UCSD-AML1 (cell line): ENCODE measurements around the gene FAM107B.
"Not testable (repeated sequence)": the region's sequence is repeated elsewhere in the genome, so short reads cannot be mapped to it uniquely, and the experiment has no call there.

Source experiments
- DNase-seq: peaks from one replicate; lab custom pipeline; 2025; ENCODE audit not compliant: unreplicated experiment; lab: John Stamatoyannopoulos, UW

FAM107B gene

DNA sequence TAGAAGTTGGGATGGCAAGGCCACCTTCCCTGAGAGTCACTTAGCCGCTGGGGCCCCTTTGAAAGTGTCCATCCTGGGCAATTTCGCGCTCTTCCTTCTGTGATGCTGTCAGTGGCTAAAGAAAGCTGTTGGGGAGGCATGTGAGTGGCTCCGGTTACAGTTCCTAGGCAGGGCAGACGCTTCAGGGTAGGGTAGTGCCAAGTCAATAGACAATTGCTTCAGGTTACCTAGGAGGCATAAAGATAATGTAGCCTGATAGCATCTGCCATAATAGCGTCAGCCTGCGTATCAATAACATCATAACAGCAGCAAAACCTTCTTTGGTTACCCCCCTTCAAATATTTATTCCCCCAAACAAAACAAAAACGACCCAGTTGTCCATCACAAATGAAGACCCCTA is at the start of gene FAM107B:
TSS of gene FAM107B (minus strand) at position 101 of the 400 bp plus-strand sequence. CDS start 234 bp downstream, outside the sequence.
- DNase-seq: no peak

DNA sequence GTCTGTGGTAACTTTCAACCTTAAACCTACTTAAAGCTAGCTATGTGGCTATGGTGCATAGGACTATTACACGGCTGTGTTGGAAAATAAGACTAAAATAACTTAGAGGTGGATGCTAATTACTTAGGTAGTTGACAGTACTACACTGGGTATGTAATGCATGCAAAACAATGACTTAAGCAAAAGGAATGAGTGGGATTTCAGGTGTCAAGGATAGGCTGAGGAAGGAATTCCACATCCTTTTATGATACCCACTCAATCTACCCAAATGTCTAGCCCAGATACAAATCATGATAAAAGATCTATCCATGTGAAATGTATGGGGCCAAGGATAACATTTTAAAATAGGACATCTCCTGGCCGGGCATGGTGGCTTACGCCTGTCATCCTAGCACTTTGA is 49.3 kb upstream of the FAM107B start:
- DNase-seq: no peak

DNA sequence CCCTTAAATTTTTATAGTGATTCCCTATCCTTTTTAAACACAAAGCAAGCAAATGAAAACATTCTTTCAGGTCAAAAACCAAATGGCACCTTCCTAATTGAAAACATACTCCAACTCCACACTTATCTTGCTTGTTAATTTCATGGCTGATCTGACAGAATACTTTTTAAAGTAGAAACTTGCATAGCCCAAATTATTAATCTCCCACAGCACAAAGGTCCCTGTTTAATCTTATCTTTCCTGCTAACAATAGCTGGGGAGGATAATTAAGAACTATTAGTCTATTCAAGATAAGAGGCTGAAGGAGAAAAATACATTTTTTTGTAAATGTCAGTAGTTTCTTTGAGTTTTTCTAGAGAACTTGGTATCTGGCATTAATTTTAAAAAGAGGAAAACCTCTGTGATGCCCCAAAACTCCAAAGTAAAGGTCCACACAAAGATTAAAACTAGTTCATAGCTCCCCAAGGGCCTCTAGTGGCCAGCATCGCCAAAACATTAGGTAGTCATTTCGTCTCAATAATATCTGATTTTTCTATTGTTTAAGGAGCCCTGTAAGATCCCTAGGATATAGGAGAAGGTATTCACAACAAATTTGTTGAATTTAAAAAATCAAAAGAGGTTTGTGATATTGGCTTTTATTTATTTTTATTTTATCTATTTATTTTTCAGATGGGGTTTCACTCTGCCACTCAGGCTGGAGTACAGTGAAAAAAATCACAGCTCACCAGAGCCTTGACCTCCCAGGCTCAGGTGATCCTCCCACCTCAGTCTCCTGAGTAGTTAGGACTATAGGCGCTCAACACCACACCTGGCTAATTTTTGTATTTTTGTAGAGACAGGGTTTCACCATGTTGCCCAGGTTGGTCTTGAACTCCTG is 48.4 kb upstream of the FAM107B start:
- peak; percentile 25 for DNase-seq

DNA sequence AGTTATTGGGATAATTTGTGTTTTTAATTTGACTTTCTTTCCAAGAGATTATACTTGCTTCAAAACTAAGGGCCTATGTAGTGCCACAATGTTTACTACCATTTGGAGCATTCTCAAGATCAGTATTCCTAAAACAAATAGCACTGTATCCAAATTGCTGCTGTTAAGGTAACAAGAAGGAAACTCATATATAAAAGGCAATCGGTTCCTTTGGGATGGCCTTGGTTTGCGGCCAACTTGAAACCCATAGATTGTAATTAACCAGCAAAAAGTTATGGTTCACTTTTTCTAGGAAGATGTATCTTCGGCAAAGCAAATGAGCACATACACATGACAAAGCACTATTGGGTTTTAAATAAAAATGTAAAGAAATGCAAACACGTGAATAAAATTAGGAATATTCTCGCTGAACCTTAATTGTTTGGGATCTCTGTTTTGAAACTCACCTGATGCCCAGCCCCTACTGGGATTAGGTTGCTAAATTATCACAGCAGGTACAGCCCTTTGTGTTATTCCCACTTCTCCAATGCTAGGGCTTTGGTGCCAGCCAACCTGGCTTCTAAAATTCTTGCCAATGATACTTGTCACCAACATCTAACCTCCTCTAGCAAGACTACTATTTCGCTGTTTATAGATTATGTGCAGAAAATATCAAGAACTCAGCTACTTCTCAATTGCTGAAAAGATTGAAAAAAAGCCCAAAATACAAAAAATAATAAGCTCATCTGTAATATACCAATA is 47.1 kb upstream of the FAM107B start:
- no peak for DNase-seq

DNA sequence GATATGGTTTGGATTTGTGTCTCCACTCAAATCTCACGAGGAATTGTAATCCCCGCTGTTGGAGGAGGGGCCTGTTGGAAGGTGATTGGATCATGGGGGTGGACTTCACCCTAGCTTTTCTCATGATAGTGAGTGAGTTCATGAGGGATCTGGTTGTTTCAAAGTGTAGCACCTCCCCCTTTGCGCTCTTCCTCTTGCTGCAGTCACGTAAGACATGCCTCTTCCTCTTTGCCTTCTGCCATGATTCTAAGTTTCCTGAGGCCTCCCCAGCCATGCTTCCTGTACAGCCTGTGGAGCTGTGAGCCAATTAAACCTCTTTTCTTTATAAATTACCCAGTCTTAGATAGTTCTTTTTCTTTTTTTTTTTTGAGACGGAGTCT is 46.1 kb upstream of the FAM107B start:
- no peak for DNase-seq

DNA sequence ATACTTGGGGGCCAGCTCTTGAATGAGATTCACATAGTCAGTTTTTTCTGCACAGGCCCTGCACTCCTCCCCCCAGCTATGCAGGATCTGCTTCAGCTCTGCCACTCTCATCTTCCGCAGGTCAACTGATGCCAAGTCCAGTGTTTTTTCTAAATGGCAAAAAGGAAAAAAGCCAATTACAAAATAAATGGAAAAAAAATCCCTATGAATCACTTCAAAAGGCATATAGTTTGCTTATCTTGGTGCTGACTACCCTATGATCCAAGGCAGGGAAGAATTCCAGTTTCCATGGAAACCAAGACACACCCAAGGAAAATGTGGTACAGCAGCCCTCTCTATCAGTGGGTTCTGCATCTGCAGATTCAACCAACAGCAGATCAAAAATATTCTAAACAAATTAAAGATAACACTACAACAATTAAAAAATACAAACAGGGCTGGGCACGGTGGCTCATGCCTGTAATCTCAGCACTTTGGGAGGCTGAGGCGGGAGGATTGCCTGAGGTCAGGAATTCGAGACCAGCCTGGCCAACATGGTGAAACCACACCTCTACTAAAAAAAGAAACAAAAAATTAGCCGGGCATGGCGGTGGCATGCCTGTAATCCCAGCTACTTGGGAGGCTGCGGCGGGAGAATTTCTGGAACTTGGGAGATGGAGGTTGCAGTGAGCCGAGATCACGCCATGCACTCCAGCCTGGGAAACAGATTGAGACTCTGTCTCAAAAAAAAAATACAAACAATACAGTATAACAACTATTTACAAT is 45.5 kb upstream of the FAM107B start:
- no peak for DNase-seq

DNA sequence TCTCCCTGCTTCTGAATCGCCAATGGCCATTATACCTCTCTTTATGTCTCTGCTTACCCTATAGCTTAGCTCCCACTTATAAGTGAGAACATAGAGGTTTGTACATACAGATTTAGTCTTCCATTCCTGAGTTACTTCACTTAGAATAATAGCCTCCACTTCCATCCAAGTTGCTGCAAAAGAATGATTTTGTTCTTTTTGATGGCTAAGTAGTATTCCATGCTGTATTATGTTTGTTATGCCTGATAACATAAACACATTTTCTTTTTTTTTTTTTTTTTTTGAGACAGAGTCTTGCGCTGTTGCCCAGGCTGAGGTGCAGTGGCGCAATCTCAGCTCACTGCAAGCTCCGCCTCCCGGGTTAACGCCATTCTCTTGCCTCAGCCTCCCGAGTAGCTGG is 42.0 kb upstream of the FAM107B start:
- not testable (repeated sequence) for DNase-seq

DNA sequence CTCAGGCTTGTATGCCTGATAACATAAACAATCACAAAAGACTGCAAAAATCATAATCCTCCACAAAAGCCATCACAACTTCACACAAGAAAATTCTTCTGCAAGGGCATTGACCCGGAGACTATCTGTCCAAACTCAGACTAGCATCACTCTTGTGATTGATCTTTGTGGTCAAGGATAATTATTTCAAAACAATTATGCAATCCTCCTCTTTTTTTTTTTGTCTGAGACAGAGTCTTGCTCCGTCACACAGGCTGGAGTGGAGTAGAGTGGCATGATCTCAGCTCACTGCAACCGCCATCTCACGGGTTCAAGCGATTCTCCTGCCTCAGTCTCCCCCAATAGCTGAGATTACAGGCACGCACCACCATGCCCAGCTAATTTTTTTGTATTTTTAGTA is 41.0 kb upstream of the FAM107B start:
- no peak for DNase-seq

DNA sequence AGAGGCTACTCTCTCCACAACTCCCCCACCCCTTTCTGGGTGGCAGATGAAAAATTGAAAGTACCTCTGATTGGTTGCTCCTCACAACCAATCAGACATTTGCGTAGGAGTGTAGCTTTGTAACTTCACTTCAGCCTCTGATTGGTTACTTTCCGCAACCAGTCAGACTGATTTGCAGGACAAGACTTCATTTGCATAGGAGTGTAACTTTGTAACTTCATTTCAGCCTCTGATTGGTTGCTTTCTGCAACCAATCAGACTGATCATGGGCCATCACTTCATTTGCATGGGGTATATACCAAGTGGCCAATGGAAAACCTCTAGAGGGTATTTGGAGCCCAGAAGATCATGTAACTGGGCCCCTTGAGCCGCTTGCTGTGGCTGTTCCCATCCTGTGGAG is 37.6 kb upstream of the FAM107B start:
- DNase-seq: no peak

DNA sequence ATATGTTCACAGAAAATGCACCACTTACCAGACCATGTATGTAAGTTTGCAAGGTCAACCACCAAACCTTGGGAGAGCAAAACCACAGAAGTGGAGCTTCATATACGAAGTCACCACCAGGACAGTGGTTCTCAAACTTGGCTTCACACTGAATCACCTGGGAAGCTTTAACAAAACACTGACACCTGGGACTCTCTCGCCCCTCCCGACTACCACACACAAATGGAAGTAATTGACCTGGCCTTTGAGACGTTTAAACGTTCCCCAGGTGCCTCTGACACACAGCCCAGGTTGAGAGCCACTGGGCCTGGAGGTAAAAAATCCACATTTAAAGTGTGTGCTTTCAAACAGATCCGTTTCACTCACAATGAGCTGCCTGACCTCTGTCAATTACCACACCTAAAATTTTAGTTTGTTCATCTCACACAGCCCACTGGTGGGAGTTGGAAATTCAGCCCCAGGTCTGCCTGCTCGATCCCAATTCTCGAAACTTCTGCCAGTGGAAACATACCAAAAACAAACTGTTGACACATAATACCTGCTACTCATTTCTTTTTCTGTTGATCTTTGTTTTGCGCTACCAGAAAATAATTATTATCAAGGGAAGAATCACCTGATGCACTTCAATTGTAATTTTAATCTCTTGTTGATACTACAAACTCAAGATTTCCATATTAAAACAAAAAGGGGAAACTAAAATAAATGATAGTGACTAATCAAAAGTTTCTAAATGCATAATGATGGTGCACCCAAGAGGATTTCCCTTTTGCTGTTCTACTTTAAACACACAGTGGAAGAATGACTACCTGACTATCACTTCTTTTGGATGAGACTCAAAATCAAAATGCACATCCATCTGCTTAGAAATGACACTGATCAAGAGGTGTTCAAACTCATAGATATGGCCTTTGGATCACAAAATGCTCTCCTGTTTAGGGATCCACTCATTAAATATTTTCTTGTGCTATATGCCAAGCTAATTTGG is 36.6 kb upstream of the FAM107B start:
- no peak for DNase-seq

DNA sequence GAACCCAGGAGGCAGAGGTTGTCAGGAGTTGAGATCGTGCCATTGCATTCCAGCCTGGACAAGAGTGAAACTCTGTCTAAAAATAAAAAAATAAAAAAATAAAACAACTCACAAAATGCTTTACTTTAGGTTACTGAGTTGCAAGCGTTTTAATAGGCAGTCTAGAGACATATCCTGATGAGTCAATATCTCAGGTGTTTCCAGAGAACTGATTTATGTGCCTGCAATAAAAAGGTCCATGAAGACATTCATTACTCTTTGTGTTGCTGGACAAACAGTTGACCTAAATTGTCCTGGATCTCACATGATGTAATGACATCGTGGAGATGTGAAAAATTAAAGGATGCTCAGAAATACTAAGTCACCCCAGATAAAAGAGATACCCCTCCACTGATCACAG is 31.6 kb upstream of the FAM107B start:
- DNase-seq: no peak

DNA sequence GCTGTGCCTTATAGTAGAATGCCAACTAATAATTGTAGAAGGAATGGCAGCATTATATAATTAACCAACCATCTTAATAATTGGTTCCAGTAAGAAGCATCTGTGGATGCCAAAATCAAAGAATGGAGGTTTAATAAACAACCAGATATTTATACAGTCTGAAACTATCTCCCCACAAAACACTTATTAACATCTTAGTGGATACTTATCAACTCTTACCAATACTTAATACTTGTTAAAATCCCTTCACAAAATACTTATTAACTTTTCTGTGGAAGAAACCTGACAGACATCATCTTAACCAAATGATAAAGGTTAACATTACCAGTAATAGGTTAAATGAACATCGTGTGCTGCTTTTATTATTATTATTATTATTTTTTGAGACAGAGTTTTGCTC is 29.1 kb upstream of the FAM107B start:
- no peak for DNase-seq

DNA sequence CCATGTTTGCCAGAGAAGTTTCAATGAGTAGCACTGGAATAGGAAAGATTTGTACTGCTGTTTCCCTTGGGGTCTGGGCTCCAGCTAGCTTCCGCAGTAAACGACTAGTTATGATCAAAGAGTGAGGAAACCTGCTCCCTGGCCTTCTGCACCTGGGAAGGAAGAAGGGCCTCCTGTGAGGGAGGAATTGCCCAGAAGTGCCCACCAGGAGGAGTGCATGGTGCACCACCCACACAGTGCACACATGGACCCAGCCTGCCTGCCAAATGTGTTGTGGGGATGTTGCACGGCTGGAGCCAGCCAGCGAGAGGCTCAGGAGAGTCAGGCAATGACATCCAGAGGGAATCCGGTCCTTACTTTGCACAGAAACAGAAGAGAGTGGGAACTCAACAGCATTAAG is 27.0 kb upstream of the FAM107B start:
- no peak for DNase-seq

DNA sequence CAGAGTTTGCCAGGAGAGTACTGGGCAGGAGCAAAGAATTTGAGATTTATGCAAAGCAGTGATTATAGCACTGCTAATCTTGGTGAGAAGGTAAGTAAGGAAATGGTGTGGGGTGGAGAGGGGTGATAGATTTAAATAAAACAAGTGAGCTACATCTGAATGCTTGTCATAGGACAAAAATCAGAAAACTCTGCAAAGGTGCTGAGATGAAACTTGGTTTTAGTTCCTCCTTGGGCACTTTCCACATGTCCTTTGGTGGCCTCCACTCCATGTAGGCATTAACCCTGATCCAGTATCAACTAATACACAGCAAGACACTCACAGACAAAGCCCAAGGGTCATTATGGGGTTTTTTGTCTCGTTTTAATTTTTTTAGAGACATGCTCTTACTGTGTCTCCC is 25.7 kb upstream of the FAM107B start:
- DNase-seq: no peak

DNA sequence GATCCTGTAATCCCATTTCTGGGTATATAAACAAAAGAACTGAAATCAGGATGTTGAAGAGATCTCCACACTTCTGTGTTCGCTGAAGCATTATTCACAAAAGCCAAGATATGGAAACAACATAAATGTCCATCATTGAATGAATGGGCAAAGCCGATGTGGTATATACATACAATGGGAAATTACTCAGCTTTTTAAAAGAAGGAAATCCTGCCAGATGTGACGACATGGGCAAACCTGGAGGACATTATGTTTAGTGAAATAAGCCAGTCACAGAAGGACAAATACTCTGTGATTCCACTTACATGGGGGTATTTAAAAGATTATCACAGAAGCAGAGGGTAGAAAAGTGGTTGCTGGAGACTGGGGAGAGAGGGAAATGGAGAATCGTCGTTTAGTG is 23.9 kb upstream of the FAM107B start:
- no peak for DNase-seq

DNA sequence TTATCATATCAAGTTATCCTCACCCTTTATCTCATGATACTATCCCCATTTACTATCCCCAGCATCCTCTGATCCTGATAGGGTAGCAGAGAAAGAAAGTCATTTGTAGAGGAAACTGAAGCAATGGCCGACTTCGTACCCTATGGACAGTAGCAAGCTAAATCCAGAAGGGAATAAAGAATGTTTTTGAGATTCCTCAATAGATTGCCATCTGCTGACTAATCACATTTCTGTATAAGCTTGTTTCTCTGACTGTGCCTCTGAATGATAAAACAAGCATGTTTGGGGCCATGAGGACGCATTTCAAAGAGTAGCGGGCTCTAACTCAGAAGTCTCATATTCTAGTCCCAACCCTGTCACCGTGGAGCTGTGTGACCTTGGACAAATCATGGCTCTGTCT is 13.2 kb upstream of the FAM107B start:
- DNase-seq: no peak

DNA sequence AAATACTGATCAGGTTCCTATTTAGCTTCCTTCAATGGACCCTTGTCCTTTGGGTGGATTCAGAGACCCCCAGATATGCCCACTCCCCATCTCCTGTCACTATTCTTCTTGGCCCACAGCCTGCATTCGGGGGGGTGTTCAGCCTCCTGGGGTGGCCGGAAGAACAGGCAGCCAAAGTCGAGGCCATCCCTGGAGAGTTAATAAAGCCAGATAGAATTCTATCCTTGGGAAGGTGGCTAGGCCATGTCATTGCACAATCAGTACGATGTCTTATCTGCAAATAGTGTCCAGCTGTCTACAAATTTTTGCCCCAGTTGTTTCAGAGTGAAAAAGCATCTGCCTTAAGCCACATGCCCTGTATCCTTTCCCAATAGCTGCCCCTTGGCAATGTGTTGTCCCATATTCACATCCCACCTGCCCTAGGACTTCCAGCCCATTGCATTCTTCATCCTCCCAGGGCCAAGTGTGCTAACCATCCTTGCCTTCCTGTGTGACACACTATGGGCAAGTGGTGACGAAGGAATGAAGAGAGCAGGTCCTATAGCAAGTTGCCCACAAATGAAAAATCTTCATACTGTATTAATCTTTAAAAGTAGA is 9.9 kb upstream of the FAM107B start:
- DNase-seq: no peak

DNA sequence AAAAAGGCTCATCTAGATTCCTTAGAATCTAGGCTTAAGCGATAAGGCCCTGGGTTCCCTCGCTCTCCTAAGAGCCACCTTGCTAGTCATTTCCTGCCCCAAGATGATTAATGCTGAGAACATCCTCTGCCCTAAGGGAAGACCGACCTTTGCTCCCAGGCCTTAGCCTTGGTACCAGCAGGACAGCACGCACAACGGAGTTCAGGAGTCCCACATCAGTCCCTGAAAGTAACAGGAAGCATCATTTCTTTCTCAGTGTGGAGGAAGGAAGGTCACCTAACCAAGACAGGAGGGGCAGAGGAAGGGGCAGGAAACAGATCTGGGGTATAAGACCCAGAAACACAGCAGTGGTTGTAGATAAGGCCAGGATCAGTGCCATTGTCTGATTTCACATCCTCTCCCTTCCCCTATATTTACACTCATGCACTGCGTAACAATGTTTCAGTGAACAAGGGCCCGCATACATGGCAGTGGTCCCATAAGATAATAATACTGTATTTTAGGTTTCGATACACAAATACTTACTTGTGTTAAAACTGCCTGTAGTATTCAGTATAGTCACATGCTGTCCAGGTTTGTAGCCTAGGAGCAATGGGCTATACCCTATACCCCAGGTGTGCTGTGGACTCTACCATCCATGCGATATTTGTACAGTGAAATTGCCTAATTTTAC is 8.1 kb upstream of the FAM107B start:
- DNase-seq: peak; percentile 63

DNA sequence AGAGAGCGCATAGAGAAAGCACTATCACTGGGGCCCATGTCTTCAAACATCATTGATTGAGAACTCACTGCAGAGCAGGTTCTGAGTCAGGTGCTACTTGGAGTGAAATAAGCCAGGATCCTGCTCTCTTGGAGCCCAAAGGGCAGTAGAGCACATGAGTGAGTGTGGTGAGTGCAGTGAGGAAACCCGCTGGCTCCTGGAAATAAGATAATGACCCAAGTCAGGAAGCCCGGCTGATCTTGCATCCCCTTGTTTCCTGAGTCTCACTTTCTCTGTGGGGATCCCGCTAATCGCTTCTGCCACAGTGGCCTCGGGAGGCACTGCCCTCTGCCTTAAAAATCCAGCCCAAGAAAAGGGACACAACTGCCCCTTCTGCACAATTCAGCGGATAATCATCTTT is 7.1 kb upstream of the FAM107B start:
- DNase-seq: peak; percentile 70
